22Rv1 (cell line): ENCODE measurements around the gene PRR13.

Experiments used
- ZFX ChIP-seq: fragments of 450-650 bp; IDR thresholded peaks from 2 replicates; pipeline ENCODE4 v1.6.1; 2017; ENCODE audit warnings: antibody characterized with exemption, borderline replicate concordance
- TF ChIP-seq, protein P1 (sequence below): fragments of 450-650 bp; IDR thresholded peaks from 2 replicates; pipeline ENCODE4 v1.5.1; 2017; ENCODE audit warnings: mild to moderate bottlenecking

DNA sequence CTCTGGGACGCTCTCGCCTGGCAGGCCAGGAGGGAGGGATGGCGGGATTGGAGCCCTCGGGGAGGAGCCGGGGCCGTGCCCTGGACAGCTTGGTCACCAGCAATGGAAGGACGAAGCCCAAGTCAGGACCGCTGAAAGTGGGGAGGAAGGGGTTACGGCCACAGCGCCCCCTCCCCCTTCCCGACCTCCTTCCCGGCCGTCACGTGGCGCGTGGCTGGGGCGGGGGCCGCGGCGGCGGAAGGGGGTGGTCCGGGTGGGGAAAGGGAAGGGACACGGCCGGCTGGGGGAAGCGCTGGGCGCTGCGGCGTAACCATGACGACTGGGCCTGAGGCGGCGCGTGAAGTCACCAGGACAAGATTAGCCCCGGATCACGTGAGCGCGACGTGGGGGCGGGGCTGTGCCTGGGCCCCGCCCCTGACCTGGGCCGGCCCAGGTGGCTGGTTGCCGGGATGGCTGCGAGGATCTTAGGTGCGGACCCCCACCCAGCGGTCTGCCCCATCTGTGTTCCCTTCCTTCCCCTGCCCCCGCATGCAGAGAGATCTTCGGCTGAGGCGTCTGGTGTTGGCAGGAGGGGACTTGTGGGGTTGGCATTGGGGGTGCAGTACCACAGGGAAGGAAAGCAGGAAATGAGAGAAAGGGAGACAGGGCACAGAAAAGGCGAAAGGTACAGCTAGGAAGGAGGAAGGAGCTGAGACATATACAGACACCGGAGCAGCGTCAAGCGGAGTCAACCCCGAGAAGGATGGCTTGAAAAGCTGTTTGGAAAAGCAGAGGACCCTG lies 51.5 kb downstream of the PRR13 start:
- TF ChIP-seq, protein P1, sequence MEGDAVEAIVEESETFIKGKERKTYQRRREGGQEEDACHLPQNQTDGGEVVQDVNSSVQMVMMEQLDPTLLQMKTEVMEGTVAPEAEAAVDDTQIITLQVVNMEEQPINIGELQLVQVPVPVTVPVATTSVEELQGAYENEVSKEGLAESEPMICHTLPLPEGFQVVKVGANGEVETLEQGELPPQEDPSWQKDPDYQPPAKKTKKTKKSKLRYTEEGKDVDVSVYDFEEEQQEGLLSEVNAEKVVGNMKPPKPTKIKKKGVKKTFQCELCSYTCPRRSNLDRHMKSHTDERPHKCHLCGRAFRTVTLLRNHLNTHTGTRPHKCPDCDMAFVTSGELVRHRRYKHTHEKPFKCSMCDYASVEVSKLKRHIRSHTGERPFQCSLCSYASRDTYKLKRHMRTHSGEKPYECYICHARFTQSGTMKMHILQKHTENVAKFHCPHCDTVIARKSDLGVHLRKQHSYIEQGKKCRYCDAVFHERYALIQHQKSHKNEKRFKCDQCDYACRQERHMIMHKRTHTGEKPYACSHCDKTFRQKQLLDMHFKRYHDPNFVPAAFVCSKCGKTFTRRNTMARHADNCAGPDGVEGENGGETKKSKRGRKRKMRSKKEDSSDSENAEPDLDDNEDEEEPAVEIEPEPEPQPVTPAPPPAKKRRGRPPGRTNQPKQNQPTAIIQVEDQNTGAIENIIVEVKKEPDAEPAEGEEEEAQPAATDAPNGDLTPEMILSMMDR, result no peak
- no peak for TF ChIP-seq ZFX
